Neural crest cell (in vitro differentiated cells): ENCODE measurements around the gene FBXL22. TPM values are rescaled to one million over a fixed set of nuclear protein-coding genes. Genes with fewer than 3 reads are reported as not detected.

Experiments
- DNase-seq: peaks from one replicate; pipeline ENCODE4 v3.0.0; 2021; ENCODE audit warnings: low read depth, mixed read lengths, low spot score
- H3K27ac Mint-ChIP-seq: one replicate; pipeline ENCODE4 v1.8.0; 2021; ENCODE audit warnings: mild to moderate bottlenecking, mixed read lengths; ENCODE audit not compliant: unreplicated experiment
- H3K27me3 Mint-ChIP-seq: 2 replicates; pipeline ENCODE4 v1.8.0; 2021; ENCODE audit warnings: low read depth, mild to moderate bottlenecking, mixed read lengths
- H3K36me3 Mint-ChIP-seq: 2 replicates; pipeline ENCODE4 v1.8.0; 2021; ENCODE audit warnings: low read depth, mild to moderate bottlenecking, mixed read lengths
- H3K4me1 Mint-ChIP-seq: 2 replicates; pipeline ENCODE4 v1.8.0; 2021; ENCODE audit warnings: mixed read lengths
- H3K4me3 Mint-ChIP-seq: one replicate; pipeline ENCODE4 v1.8.0; 2021; ENCODE audit warnings: mild to moderate bottlenecking, mixed read lengths
- H3K9me3 Mint-ChIP-seq: 2 replicates; pipeline ENCODE4 v1.8.0; 2021; ENCODE audit warnings: mixed read lengths
- total RNA-seq: library from RNA; stranded (reverse); gene quantifications from 2 replicates; pipeline ENCODE4 v1.2.1, GENCODE V29; 2021
- TF ChIP-seq, protein P1 (sequence below): fragments of 200-600 bp; sonication (generic); conservative IDR thresholded peaks from 2 replicates; pipeline ENCODE4 v1.5.0; 2021; ENCODE audit warnings: antibody characterized with exemption, mild to moderate bottlenecking

The FBXL22 gene
- total RNA-seq, 1 donor from 2014 or later: 0.93 TPM

DNA sequence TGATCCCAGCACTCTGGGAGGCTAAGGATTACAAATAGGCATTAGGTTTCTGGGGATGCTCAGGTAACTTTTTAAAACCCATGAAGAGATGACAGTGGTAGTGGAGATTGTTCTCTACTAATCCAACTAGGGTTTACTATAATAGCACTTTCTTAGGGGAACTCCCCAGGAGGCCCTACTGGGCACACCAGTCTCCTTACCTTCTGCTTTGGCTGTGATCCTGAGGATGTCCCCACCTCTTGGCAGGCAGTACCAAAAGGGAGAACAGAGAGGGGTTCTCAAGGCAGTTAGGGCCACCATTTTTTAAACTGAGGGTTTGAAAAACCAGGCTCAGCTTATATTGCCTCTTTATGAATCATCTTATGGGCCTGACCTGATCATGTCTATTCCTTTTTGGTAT, 15.0 kb upstream of the FBXL22 start:
- peaks cover 7% of the 10 kb centered on the region for H3K9me3 Mint-ChIP-seq
- H3K4me1 Mint-ChIP-seq: no peaks in the 10 kb centered on the region
- H3K27ac Mint-ChIP-seq: no peak overlapping the region

DNA sequence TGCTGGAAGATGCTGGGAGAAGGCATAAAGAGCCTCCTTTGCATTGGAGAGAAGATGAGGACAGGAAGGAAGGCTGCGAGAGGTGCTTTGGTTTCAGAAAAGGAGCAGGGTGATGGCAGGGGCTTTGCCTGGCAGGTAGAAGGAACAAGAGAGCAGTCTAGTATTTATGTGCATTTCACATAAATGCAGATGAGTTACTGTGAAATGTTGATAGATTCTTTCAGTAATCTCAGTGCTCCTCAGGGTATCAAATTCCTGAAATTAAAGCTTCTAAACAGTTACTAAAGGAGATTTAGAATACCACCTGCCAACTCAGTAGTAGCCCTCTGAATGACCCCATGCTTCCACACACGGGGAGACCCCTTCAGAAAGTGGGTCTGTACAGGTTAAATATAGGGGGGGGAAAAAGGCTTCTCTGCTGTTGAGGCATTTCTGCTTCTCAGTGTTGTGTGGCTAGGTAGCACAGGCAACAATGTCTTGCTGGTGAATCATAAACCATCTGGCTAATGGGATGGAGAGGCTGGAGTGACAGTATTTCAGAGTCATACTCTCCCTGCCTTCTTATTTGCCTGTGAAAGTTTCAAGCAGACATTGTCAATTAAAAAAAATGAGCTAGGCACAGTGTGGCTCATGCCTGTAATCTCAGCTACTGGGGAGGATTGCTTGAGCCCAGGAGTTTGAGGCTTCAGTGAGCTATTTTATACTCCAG, 14.3 kb upstream of the FBXL22 start:
- TF ChIP-seq, protein P1, sequence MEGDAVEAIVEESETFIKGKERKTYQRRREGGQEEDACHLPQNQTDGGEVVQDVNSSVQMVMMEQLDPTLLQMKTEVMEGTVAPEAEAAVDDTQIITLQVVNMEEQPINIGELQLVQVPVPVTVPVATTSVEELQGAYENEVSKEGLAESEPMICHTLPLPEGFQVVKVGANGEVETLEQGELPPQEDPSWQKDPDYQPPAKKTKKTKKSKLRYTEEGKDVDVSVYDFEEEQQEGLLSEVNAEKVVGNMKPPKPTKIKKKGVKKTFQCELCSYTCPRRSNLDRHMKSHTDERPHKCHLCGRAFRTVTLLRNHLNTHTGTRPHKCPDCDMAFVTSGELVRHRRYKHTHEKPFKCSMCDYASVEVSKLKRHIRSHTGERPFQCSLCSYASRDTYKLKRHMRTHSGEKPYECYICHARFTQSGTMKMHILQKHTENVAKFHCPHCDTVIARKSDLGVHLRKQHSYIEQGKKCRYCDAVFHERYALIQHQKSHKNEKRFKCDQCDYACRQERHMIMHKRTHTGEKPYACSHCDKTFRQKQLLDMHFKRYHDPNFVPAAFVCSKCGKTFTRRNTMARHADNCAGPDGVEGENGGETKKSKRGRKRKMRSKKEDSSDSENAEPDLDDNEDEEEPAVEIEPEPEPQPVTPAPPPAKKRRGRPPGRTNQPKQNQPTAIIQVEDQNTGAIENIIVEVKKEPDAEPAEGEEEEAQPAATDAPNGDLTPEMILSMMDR: no peak
- Mint-ChIP-seq H3K4me1 (no peaks in the 10 kb centered on the region), H3K27ac (peak overlapping the region; percentile 9)

More for the DNA sequence above, 15.0 kb upstream of the FBXL22 start:
- DNase-seq: no peak
- TF ChIP-seq, protein P1: no peak
- peaks cover 35% of the 10 kb centered on the region for H3K36me3 Mint-ChIP-seq
- H3K4me3 Mint-ChIP-seq: no peak overlapping the region
- no peaks in the 10 kb centered on the region for H3K27me3 Mint-ChIP-seq

DNA sequence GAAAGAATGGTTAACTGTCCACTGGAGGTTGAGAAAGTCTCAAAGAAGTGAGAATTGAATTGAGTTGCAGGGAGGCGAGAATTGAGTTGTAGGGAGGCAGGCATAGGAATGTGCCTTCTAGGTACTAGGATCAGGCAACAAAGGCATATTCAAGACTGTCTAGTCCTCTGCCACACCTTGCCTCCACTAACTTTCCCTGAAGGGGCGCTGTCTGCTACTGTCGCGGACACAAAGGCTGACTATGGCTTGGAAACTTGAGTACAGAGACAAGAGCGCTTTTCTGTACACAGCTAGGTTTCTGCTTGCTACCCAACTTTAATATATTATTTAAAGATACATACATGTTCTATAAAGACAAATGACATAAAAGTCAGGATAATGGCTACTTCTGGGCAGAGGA, 10.4 kb upstream of the FBXL22 start:
- DNase-seq: no peak
- Mint-ChIP-seq H3K27ac (peak overlapping the region; percentile 60), H3K4me3 (no peak overlapping the region), H3K27me3 (no peaks in the 10 kb centered on the region), H3K9me3 (peaks cover 7% of the 10 kb centered on the region), H3K4me1 (no peaks in the 10 kb centered on the region), H3K36me3 (peaks cover 50% of the 10 kb centered on the region)
- TF ChIP-seq, protein P1: no peak

More for the DNA sequence above, 14.3 kb upstream of the FBXL22 start:
- H3K27me3 Mint-ChIP-seq: no peaks in the 10 kb centered on the region
- DNase-seq: no peak
- H3K4me3 Mint-ChIP-seq: no peak overlapping the region
- H3K36me3 Mint-ChIP-seq: peaks cover 35% of the 10 kb centered on the region
- H3K9me3 Mint-ChIP-seq: peaks cover 7% of the 10 kb centered on the region

DNA sequence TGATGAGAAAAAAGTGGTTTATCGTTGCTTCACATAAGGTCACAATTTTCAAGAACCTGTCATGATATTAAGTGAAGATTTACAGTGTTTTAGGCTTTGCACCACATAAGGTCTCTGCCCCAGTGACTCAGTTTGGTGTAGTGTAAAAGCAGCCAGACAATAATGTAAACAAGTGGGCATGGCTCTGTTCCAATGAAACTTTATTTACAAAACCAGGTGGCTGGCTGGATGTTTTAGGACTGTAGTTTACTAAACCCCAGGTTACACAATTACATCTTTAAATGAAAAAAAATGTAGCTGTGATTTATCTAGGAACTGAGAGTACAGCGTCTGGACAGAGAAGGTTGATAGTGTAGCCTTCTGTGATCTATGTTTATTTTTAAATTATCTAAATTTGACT, 9.7 kb upstream of the FBXL22 start:
- Mint-ChIP-seq H3K36me3 (peaks cover 48% of the 10 kb centered on the region), H3K4me1 (no peaks in the 10 kb centered on the region), H3K4me3 (no peak overlapping the region), H3K9me3 (peaks cover 7% of the 10 kb centered on the region), H3K27ac (no peak overlapping the region), H3K27me3 (no peaks in the 10 kb centered on the region)
- DNase-seq: no peak
- TF ChIP-seq, protein P1: no peak

DNA sequence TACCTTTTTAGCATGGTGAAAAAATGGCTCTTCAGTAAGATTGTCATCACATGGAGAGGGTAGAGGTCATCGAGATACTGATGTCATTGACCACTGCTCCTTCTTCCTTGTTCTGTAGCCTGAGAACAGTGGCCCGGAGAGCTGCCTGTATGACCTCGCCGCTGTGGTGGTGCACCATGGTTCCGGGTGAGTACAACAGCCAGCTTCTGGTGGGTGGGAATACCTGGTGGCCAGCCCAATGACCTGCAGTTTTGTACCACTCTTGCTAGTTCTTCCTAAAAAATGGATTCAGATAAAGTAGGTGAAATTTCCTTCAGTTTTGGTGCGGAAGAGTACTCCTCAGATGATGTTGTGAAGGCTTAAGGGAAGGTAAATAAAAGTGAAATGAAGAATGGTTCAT, 8.4 kb upstream of the FBXL22 start:
- Mint-ChIP-seq H3K4me1 (no peaks in the 10 kb centered on the region), H3K27ac (no peak overlapping the region), H3K9me3 (peaks cover 7% of the 10 kb centered on the region), H3K27me3 (no peaks in the 10 kb centered on the region), H3K4me3 (no peak overlapping the region), H3K36me3 (peaks cover 41% of the 10 kb centered on the region)
- no peak for DNase-seq
- TF ChIP-seq, protein P1: no peak
